Measurements from ENCODE around the gene POLE.

POLE gene

GRCh38 chr12:132648616-132649225, 38.4 kb downstream of the POLE start:
- no peak for DNase-seq

- DNase-seq = no peak
These were observed 39.3 kb downstream of the POLE start for GRCh38 chr12:132647858-132648257.

- DNase-seq = no peak
These were observed 40.3 kb downstream of the POLE start for GRCh38 chr12:132646850-132647249.

- DNase-seq = no peak
These were observed 44.0 kb downstream of the POLE start for GRCh38 chr12:132642846-132643835.

- no peak for DNase-seq
These were observed 45.1 kb downstream of the POLE start for GRCh38 chr12:132641811-132642650.

- DNase-seq = no peak
These were observed 46.2 kb downstream of the POLE start for GRCh38 chr12:132640936-132641335.

GRCh38 chr12:132639956-132640520, 47.1 kb downstream of the POLE start:
- no peak for DNase-seq

- no peak for DNase-seq
These were observed 48.4 kb downstream of the POLE start for GRCh38 chr12:132638541-132639408.

GRCh38 chr12:132637811-132638210, 49.3 kb downstream of the POLE start:
- no peak for DNase-seq

- DNase-seq = no peak
These were observed 51.8 kb downstream of the POLE start for GRCh38 chr12:132635076-132635955.

GRCh38 chr12:132634411-132634990, 52.6 kb downstream of the POLE start:
- no peak for DNase-seq

GRCh38 chr12:132633901-132634300, 53.2 kb downstream of the POLE start:
- no peak for DNase-seq

GRCh38 chr12:132633398-132633797, 53.7 kb downstream of the POLE start:
- DNase-seq = no peak

GRCh38 chr12:132632521-132633228, 54.5 kb downstream of the POLE start:
- DNase-seq = no peak

GRCh38 chr12:132631666-132632065, 55.5 kb downstream of the POLE start:
- DNase-seq = no peak

- DNase-seq = no peak
These were observed 56.5 kb downstream of the POLE start for GRCh38 chr12:132630672-132631071.

GRCh38 chr12:132629330-132629729, 57.8 kb downstream of the POLE start:
- DNase-seq = no peak

- no peak for DNase-seq
These were observed 61.3 kb downstream of the POLE start for GRCh38 chr12:132625731-132626430.
